ENCODE data around the gene ARHGAP24.

The ARHGAP24 gene

GRCh38 chr4:85642356-85643100 is 167.6 kb downstream of the ARHGAP24 start:
- no peaks in the 10 kb centered on the region for H3K27me3 ChIP-seq
- no peaks in the 10 kb centered on the region for H3K9me3 ChIP-seq
- TF ChIP-seq, protein P1, sequence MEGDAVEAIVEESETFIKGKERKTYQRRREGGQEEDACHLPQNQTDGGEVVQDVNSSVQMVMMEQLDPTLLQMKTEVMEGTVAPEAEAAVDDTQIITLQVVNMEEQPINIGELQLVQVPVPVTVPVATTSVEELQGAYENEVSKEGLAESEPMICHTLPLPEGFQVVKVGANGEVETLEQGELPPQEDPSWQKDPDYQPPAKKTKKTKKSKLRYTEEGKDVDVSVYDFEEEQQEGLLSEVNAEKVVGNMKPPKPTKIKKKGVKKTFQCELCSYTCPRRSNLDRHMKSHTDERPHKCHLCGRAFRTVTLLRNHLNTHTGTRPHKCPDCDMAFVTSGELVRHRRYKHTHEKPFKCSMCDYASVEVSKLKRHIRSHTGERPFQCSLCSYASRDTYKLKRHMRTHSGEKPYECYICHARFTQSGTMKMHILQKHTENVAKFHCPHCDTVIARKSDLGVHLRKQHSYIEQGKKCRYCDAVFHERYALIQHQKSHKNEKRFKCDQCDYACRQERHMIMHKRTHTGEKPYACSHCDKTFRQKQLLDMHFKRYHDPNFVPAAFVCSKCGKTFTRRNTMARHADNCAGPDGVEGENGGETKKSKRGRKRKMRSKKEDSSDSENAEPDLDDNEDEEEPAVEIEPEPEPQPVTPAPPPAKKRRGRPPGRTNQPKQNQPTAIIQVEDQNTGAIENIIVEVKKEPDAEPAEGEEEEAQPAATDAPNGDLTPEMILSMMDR (IDR thresholded peaks at IDR 0.05): no peak

GRCh38 chr4:85644061-85644460 is 169.1 kb downstream of the ARHGAP24 start:
- TF ChIP-seq, protein P1 (IDR thresholded peaks at IDR 0.05): no peak
- Histone ChIP-seq H3K9me3 (no peaks in the 10 kb centered on the region), H3K4me3 (ENCODE audit: low read depth in 1 of 2, low read length in 1 of 2) (no peak overlapping the region), H3K27me3 (no peaks in the 10 kb centered on the region), H3K27ac (no peak overlapping the region), H3K4me1 (ENCODE audit: control insufficient read depth in 1 of 2, insufficient read depth in 1 of 2, low read depth in 1 of 2, low read length in 1 of 2) (no peaks in the 10 kb centered on the region), H3K36me3 (no peaks in the 10 kb centered on the region)

More at GRCh38 chr4:85642356-85643100, 167.6 kb downstream of the ARHGAP24 start:
- Histone ChIP-seq H3K36me3 (no peaks in the 10 kb centered on the region), H3K27ac (no peak overlapping the region), H3K4me1 (ENCODE audit: control insufficient read depth in 1 of 2, insufficient read depth in 1 of 2, low read depth in 1 of 2, low read length in 1 of 2) (no peaks in the 10 kb centered on the region), H3K4me3 (ENCODE audit: low read depth in 1 of 2, low read length in 1 of 2) (no peak overlapping the region)

DNA sequence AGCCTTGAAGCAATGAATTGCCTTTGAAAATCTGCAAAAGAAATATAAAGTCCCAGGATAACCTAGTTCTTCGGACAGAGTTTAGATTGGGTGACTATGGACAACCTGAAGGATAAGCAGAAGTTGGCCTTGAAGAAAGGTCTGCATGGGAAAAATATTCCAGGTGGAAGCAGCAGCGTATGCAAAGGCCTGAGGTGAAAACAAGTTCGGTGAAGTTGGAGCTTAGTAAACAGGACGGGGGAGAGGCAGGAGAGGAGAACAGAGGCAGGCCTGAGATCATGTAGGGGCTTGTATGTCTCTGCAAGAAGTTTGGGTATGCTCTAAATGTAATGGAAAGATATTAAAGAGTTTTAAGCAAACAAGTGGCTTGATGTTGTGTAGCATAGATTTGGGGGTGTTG is 176.0 kb downstream of the ARHGAP24 start:
- H3K36me3 ChIP-seq: no peaks in the 10 kb centered on the region
- no peaks in the 10 kb centered on the region for H3K27me3 ChIP-seq
- TF ChIP-seq, protein P1 (IDR thresholded peaks at IDR 0.05): no peak
- H3K9me3 ChIP-seq: no peaks in the 10 kb centered on the region
- H3K4me3 ChIP-seq (ENCODE audit: low read depth in 1 of 2, low read length in 1 of 2): no peak overlapping the region
- H3K4me1 ChIP-seq (ENCODE audit: control insufficient read depth in 1 of 2, insufficient read depth in 1 of 2, low read depth in 1 of 2, low read length in 1 of 2): peaks cover 0 to 3% of the 10 kb centered on the region in 2 experiments
- no peak overlapping the region for H3K27ac ChIP-seq

- TF ChIP-seq, protein P1 (IDR thresholded peaks at IDR 0.05): no peak
- Histone ChIP-seq H3K4me1 (ENCODE audit: control insufficient read depth in 1 of 2, insufficient read depth in 1 of 2, low read depth in 1 of 2, low read length in 1 of 2) (peaks cover 41 to 48% of the 10 kb centered on the region in 2 experiments), H3K9me3 (no peaks in the 10 kb centered on the region), H3K4me3 (ENCODE audit: low read depth in 1 of 2, low read length in 1 of 2) (no peak overlapping the region), H3K36me3 (no peaks in the 10 kb centered on the region), H3K27me3 (no peaks in the 10 kb centered on the region), H3K27ac (peak overlapping the region; percentile 70)
Measured at GRCh38 chr4:85656759-85657505, 182.0 kb downstream of the ARHGAP24 start.

- Histone ChIP-seq H3K27me3 (no peaks in the 10 kb centered on the region), H3K4me1 (ENCODE audit: control insufficient read depth in 1 of 2, insufficient read depth in 1 of 2, low read depth in 1 of 2, low read length in 1 of 2) (peaks cover 41 to 48% of the 10 kb centered on the region in 2 experiments), H3K9me3 (no peaks in the 10 kb centered on the region), H3K27ac (peak overlapping the region; percentile 70), H3K36me3 (no peaks in the 10 kb centered on the region), H3K4me3 (ENCODE audit: low read depth in 1 of 2, low read length in 1 of 2) (no peak overlapping the region)
- TF ChIP-seq, protein P1 (IDR thresholded peaks at IDR 0.05): no peak
Measured at GRCh38 chr4:85658766-85659439, 184.0 kb downstream of the ARHGAP24 start.

Data from neutrophil (primary cell).